Astrocyte (in vitro differentiated cells and primary cell): ENCODE results near the gene PRRC2B.

Experiments
- CTCF ChIP-seq: IDR thresholded peaks from 2 replicates; pipeline ENCODE4 v1.5.1; 2011; ENCODE audit warnings: low read depth, mild to moderate bottlenecking, inconsistent platforms, low read length, moderate library complexity; ENCODE audit not compliant: insufficient read depth
- EZH2 ChIP-seq: IDR thresholded peaks from 2 replicates; pipeline ENCODE4 v1.6.1; 2012; ENCODE audit warnings: mild to moderate bottlenecking, low read length, inconsistent platforms; ENCODE audit not compliant: insufficient read depth

- TF ChIP-seq CTCF (no peak), EZH2 (no peak)
Measured at GRCh38 chr9:131490514-131490913, 96.6 kb downstream of the PRRC2B start.
